Dendritic cell treated with granulocyte-macrophage colony-stimulating factor and Interleukin-4, amounts not matched to agents 40 ng/mL and 50 ng/mL, for 4 days (primary cell): ENCODE data around the gene GPX4.
A peak's percentile ranks its signal among the peaks of the same experiment; 100 is the strongest.

Source experiments
- H3K27ac Mint-ChIP-seq: one replicate; pipeline ENCODE4 v1.8.0; 2022; ENCODE audit warnings: mild to moderate bottlenecking, mixed read lengths
- H3K27me3 Mint-ChIP-seq: one replicate; pipeline ENCODE4 v1.8.0; 2022; ENCODE audit warnings: mild to moderate bottlenecking, mixed read lengths
- H3K36me3 Mint-ChIP-seq: one replicate; pipeline ENCODE4 v1.8.0; 2022; ENCODE audit warnings: low read depth, mixed read lengths
- H3K4me1 Mint-ChIP-seq: one replicate; pipeline ENCODE4 v1.8.0; 2022; ENCODE audit warnings: low read depth, mixed read lengths
- H3K4me3 Mint-ChIP-seq: one replicate; pipeline ENCODE4 v1.8.0; 2022; ENCODE audit warnings: mild to moderate bottlenecking, moderate library complexity, mixed read lengths
- H3K9me3 Mint-ChIP-seq: one replicate; pipeline ENCODE4 v1.8.0; 2022; ENCODE audit warnings: mixed read lengths
- intact Hi-C: fragments of 100-400 bp; cut with micrococcal nuclease; formaldehyde crosslinking; loops from one replicate; pipeline ENCODE4 v1.15.0; 2022

The GPX4 gene

GRCh38 chr19:1064661-1065605 lies 38.9 kb upstream of the GPX4 start:
- no peaks in the 10 kb centered on the region for H3K9me3 Mint-ChIP-seq
- peak overlapping the region; percentile 41 for H3K27ac Mint-ChIP-seq
- H3K4me3 Mint-ChIP-seq = no peak overlapping the region
- peaks cover 47% of the 10 kb centered on the region for H3K36me3 Mint-ChIP-seq
- H3K4me1 Mint-ChIP-seq = peaks cover 47% of the 10 kb centered on the region
- intact Hi-C loops = loop anchor here (5.0 kb wide), 2 partner anchors 37 to 43 kb away; partner anchors contain the start of genes GPX4, RNU6-2 and TMEM259
- H3K27me3 Mint-ChIP-seq = peaks cover 4% of the 10 kb centered on the region

GRCh38 chr19:1065606-1066109 lies 38.1 kb upstream of the GPX4 start:
- Mint-ChIP-seq H3K27me3 (peaks cover 4% of the 10 kb centered on the region), H3K4me3 (peak overlapping the region; percentile 54), H3K36me3 (peaks cover 54% of the 10 kb centered on the region), H3K4me1 (peaks cover 47% of the 10 kb centered on the region), H3K9me3 (no peaks in the 10 kb centered on the region), H3K27ac (peak overlapping the region; percentile 91)
- intact Hi-C loops = loop anchor here (5.0 kb wide), 2 partner anchors 37 to 43 kb away; partner anchors contain the start of genes GPX4, RNU6-2 and TMEM259

GRCh38 chr19:1066251-1066747 lies 37.5 kb upstream of the GPX4 start:
- intact Hi-C loops = loop anchor here (5.0 kb wide), 2 partner anchors 36 to 44 kb away; partner anchors contain the start of genes GPX4, RNU6-2 and TMEM259
- Mint-ChIP-seq H3K9me3 (no peaks in the 10 kb centered on the region), H3K27me3 (peaks cover 4% of the 10 kb centered on the region), H3K4me1 (peaks cover 47% of the 10 kb centered on the region), H3K27ac (peak overlapping the region; percentile 91), H3K4me3 (peak overlapping the region; percentile 97), H3K36me3 (peaks cover 58% of the 10 kb centered on the region)

- H3K4me1 Mint-ChIP-seq = peaks cover 51% of the 10 kb centered on the region
- H3K36me3 Mint-ChIP-seq = peaks cover 58% of the 10 kb centered on the region
- H3K27ac Mint-ChIP-seq = peak within 1 kb of the TSS; percentile 91
These were observed 37.0 kb upstream of the GPX4 start, which contains the start of gene ARHGAP45 for GRCh38 chr19:1066748-1067340. Gene ARHGAP45 (plus strand): TSS chr19:1067167. CDS start chr19:1067406, 239 bp downstream.

GRCh38 chr19:1067341-1067957 lies 36.3 kb upstream of the GPX4 start:
- no peaks in the 10 kb centered on the region for H3K9me3 Mint-ChIP-seq
- peaks cover 56% of the 10 kb centered on the region for H3K4me1 Mint-ChIP-seq

More at GRCh38 chr19:1066748-1067340, 37.0 kb upstream of the GPX4 start, which contains the start of gene ARHGAP45:
- Mint-ChIP-seq H3K27me3 (peaks cover 4% of the 10 kb centered on the region), H3K9me3 (no peaks in the 10 kb centered on the region), H3K4me3 (peak within 1 kb of the TSS; percentile 97)
- intact Hi-C loops = loop anchor here (5.0 kb wide), 2 partner anchors 35 to 45 kb away; partner anchors contain the start of genes GPX4, RNU6-2 and TMEM259

GRCh38 chr19:1068009-1069001 lies 35.5 kb upstream of the GPX4 start:
- Mint-ChIP-seq H3K9me3 (no peaks in the 10 kb centered on the region), H3K27me3 (peaks cover 4% of the 10 kb centered on the region), H3K4me1 (peaks cover 62% of the 10 kb centered on the region), H3K27ac (peak overlapping the region; percentile 91), H3K36me3 (peaks cover 62% of the 10 kb centered on the region), H3K4me3 (peak overlapping the region; percentile 97)
- intact Hi-C loops = loop anchor here (2.0 to 5.0 kb wide), 3 partner anchors 30 to 46 kb away; partner anchors contain the start of genes GPX4, RNU6-2 and TMEM259

More at GRCh38 chr19:1067341-1067957, 36.3 kb upstream of the GPX4 start:
- intact Hi-C loops = loop anchor here (5.0 kb wide), 2 partner anchors 35 to 45 kb away; partner anchors contain the start of genes GPX4, RNU6-2 and TMEM259
- H3K27ac Mint-ChIP-seq = peak overlapping the region; percentile 91
- peaks cover 58% of the 10 kb centered on the region for H3K36me3 Mint-ChIP-seq
- H3K4me3 Mint-ChIP-seq = peak overlapping the region; percentile 97
- H3K27me3 Mint-ChIP-seq = peaks cover 4% of the 10 kb centered on the region

GRCh38 chr19:1069009-1069779 lies 34.6 kb upstream of the GPX4 start:
- Mint-ChIP-seq H3K4me1 (peaks cover 62% of the 10 kb centered on the region), H3K27me3 (no peaks in the 10 kb centered on the region), H3K9me3 (no peaks in the 10 kb centered on the region), H3K4me3 (peak overlapping the region; percentile 97), H3K27ac (peak overlapping the region; percentile 91), H3K36me3 (peaks cover 67% of the 10 kb centered on the region)
- intact Hi-C loops = loop anchor here (2.0 to 5.0 kb wide), 3 partner anchors 30 to 47 kb away; partner anchors contain the start of genes GPX4, RNU6-2 and TMEM259

GRCh38 chr19:1070576-1070930 lies 33.2 kb upstream of the GPX4 start:
- Mint-ChIP-seq H3K36me3 (peaks cover 75% of the 10 kb centered on the region), H3K9me3 (no peaks in the 10 kb centered on the region), H3K27me3 (no peaks in the 10 kb centered on the region), H3K4me1 (peaks cover 55% of the 10 kb centered on the region), H3K27ac (no peak overlapping the region), H3K4me3 (no peak overlapping the region)
- intact Hi-C loops = no loop called here

- H3K4me1 Mint-ChIP-seq = peaks cover 55% of the 10 kb centered on the region
- peak overlapping the region; percentile 50 for H3K27ac Mint-ChIP-seq
- peaks cover 81% of the 10 kb centered on the region for H3K36me3 Mint-ChIP-seq
- intact Hi-C loops = no loop called here
- no peaks in the 10 kb centered on the region for H3K9me3 Mint-ChIP-seq
- no peak overlapping the region for H3K4me3 Mint-ChIP-seq
- no peaks in the 10 kb centered on the region for H3K27me3 Mint-ChIP-seq
These were observed 32.6 kb upstream of the GPX4 start for GRCh38 chr19:1070931-1071791.

GRCh38 chr19:1072371-1073015 lies 31.3 kb upstream of the GPX4 start:
- Mint-ChIP-seq H3K27ac (peak overlapping the region; percentile 50), H3K4me1 (peaks cover 65% of the 10 kb centered on the region), H3K4me3 (no peak overlapping the region), H3K27me3 (no peaks in the 10 kb centered on the region), H3K9me3 (no peaks in the 10 kb centered on the region), H3K36me3 (peaks cover 92% of the 10 kb centered on the region)
- intact Hi-C loops = no loop called here
